Colonic mucosa (tissue), 4 donors: Measurements from ENCODE around the gene PML. TPM values are rescaled to one million over a fixed set of nuclear protein-coding genes. Genes with fewer than 3 reads are reported as not detected.
A peak's percentile ranks its signal among the peaks of the same experiment; 100 is the strongest.

Experiments used
- DNase-seq: peaks from one replicate; pipeline ENCODE4 v3.0.0-alpha.2; 2020
- H3K27ac ChIP-seq: fragments of 200-600 bp; one replicate; pipeline ENCODE4 v1.8.0; 2021
- H3K27me3 ChIP-seq: fragments of 200-600 bp; one replicate; pipeline ENCODE4 v1.8.0; 2021
- H3K36me3 ChIP-seq: fragments of 200-600 bp; one replicate; pipeline ENCODE4 v1.8.0; 2021
- H3K4me1 ChIP-seq: fragments of 200-600 bp; one replicate; pipeline ENCODE4 v1.8.0; 2021; ENCODE audit warnings: mild to moderate bottlenecking
- H3K4me3 ChIP-seq: fragments of 200-600 bp; one replicate; pipeline ENCODE4 v1.8.0; 2021
- H3K9ac ChIP-seq, 2 donors: one replicate each; pipeline ENCODE4 v1.7.0; 2013; ENCODE audit warnings: control low read depth in 2 of 2, low read depth in 2 of 2, low read length in 2 of 2
- H3K9me3 ChIP-seq: fragments of 200-600 bp; one replicate; pipeline ENCODE4 v1.8.0; 2021
- intact Hi-C: fragments of 100-400 bp; cut with DNase I; formaldehyde crosslinking; loops from one replicate; pipeline ENCODE4 v1.14.1; 2022
- total RNA-seq, 2 donors: library from RNA; stranded (reverse); fragmentation: NEBNext Ultra II Directional in 1 of 2; extraction: Animal tissue kit (Norgen Biotek cat#: 25700) in 1 of 2; gene quantifications; one replicate each; pipeline ENCODE4 v1.2.1, GENCODE V29; 2021
- TF ChIP-seq, protein P1 (sequence below): fragments of 200-600 bp; IDR thresholded peaks from one replicate; pipeline ENCODE4 v1.8.0; 2022; ENCODE audit warnings: antibody characterized with exemption, mild to moderate bottlenecking
- donor health status: healthy.
- donor health status: DM: no; HTN: no; CAD: no.
- donor health status: DM: no; HTN: no; CAD: no.

Gene PML, protein sequence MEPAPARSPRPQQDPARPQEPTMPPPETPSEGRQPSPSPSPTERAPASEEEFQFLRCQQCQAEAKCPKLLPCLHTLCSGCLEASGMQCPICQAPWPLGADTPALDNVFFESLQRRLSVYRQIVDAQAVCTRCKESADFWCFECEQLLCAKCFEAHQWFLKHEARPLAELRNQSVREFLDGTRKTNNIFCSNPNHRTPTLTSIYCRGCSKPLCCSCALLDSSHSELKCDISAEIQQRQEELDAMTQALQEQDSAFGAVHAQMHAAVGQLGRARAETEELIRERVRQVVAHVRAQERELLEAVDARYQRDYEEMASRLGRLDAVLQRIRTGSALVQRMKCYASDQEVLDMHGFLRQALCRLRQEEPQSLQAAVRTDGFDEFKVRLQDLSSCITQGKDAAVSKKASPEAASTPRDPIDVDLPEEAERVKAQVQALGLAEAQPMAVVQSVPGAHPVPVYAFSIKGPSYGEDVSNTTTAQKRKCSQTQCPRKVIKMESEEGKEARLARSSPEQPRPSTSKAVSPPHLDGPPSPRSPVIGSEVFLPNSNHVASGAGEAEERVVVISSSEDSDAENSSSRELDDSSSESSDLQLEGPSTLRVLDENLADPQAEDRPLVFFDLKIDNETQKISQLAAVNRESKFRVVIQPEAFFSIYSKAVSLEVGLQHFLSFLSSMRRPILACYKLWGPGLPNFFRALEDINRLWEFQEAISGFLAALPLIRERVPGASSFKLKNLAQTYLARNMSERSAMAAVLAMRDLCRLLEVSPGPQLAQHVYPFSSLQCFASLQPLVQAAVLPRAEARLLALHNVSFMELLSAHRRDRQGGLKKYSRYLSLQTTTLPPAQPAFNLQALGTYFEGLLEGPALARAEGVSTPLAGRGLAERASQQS
- total RNA-seq = 10 to 100 TPM; 27.0 to 31.3 TPM

DNA sequence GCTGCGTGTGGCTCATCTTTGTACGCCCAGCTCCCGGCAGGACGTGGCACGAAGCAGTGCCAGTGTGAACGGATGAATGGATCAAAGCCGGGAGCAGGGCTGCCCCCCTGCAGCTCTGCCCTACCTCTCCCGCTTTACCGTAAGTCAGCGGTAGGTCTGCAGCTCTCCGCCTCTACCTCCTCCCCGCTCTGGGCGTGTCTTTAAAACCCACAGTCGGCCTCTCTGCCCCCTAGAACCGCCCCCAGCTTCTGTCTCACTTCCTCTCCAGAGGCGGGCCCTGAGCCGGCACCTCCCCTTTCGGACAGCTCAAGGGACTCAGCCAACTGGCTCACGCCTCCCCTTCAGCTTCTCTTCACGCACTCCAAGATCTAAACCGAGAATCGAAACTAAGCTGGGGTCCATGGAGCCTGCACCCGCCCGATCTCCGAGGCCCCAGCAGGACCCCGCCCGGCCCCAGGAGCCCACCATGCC is at the start of gene PML:
PML (plus strand) TSS at position 304 of the 471 bp plus-strand sequence; CDS start at position 401, 97 bp downstream.
- DNase-seq = peak; percentile 98
- H3K9ac ChIP-seq = peak within 1 kb of the TSS; percentile 81 to 93
- peak within 1 kb of the TSS; percentile 68 for H3K4me3 ChIP-seq
- H3K36me3 ChIP-seq = no peaks in the 10 kb centered on the region
- peaks cover 16% of the 10 kb centered on the region for H3K4me1 ChIP-seq
- intact Hi-C loops = no loop called here
- H3K27ac ChIP-seq = peak within 1 kb of the TSS; percentile 81
- no peaks in the 10 kb centered on the region for H3K9me3 ChIP-seq
- H3K27me3 ChIP-seq = no peaks in the 10 kb centered on the region
- TF ChIP-seq, protein P1, sequence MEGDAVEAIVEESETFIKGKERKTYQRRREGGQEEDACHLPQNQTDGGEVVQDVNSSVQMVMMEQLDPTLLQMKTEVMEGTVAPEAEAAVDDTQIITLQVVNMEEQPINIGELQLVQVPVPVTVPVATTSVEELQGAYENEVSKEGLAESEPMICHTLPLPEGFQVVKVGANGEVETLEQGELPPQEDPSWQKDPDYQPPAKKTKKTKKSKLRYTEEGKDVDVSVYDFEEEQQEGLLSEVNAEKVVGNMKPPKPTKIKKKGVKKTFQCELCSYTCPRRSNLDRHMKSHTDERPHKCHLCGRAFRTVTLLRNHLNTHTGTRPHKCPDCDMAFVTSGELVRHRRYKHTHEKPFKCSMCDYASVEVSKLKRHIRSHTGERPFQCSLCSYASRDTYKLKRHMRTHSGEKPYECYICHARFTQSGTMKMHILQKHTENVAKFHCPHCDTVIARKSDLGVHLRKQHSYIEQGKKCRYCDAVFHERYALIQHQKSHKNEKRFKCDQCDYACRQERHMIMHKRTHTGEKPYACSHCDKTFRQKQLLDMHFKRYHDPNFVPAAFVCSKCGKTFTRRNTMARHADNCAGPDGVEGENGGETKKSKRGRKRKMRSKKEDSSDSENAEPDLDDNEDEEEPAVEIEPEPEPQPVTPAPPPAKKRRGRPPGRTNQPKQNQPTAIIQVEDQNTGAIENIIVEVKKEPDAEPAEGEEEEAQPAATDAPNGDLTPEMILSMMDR = no peak

DNA sequence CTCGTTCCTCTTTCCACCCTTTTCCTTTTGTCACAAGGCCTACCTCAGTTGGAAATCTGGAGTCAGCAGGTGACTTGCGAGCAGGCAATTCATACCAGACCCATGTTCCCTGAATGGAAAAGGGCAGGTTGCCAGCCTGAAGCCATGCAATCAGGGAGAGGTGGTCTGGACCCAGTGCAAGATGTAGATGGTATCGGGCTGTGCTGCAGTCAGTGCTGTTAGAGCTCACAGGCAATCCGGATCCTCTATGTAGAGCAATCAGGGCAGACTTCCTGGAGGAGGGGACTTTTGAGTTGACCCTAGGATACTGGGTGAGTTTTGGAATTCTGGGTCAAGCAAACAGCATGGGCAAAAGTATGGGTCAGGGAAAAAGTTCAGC is 49.4 kb upstream of the PML start:
- Histone ChIP-seq H3K27me3 (no peaks in the 10 kb centered on the region), H3K4me1 (no peaks in the 10 kb centered on the region), H3K9ac (no peak overlapping the region), H3K27ac (no peak overlapping the region), H3K9me3 (no peaks in the 10 kb centered on the region), H3K4me3 (no peak overlapping the region), H3K36me3 (no peaks in the 10 kb centered on the region)
- DNase-seq = no peak
- TF ChIP-seq, protein P1 = no peak
- intact Hi-C loops = no loop called here

DNA sequence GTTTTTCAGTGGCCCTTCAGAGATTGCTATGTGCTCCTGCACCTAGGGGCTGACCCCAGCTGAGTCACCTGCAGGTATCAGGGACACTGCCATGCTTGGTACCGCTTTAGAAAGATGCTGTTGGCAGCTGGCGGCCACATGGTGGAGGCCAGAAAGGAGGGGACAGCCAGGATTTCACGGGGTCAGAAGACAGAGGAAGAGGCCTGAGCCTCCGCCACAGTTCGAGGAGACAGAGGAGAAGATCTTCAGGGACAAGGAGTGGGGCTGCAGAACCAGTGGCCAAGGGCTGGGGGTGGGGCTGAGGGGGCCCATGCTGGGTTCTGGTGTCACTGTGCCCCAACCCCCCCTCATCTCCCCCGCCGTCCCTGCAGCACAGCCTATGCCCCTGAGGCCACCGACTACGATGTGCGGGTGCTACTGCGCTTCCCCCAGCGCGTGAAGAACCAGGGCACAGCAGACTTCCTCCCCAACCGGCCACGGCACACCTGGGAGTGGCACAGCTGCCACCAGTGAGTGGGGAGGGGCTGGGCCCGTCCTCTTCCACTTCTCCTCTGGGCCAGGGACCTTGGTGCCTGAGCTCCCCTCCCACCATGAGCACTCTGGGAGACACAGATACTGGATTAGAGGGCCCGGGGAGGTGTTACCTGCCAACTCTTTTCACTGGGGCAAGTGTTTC is 48.3 kb upstream of the PML start:
- H3K9ac ChIP-seq = no peak overlapping the region
- no peak for DNase-seq
- TF ChIP-seq, protein P1 = no peak
- H3K9me3 ChIP-seq = no peaks in the 10 kb centered on the region
- H3K36me3 ChIP-seq = no peaks in the 10 kb centered on the region
- no peak overlapping the region for H3K27ac ChIP-seq
- no peaks in the 10 kb centered on the region for H3K27me3 ChIP-seq
- H3K4me3 ChIP-seq = no peak overlapping the region
- intact Hi-C loops = no loop called here
- no peaks in the 10 kb centered on the region for H3K4me1 ChIP-seq

DNA sequence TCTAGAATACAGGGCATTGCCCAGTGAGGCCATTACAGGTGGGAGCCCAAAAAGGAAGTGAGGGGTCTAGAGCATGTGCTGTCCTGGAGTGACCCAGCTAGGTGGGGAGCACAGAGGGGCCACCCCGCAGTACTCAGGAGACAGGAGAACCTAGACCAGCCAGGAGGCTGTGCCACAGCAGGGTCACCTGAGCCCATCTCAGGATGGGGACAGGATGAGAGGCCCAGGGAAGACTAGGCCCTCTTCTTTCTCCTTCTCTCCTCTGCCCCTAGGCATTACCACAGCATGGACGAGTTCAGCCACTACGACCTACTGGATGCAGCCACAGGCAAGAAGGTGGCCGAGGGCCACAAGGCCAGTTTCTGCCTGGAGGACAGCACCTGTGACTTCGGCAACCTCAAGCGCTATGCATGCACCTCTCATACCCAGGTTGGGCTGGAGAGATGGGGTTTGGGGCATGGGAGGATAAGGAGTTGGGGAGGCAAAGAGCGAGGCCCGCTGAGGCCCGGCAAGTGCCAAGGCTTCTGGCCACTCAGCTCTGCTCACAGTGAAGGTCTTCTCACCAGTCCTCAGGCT is 47.6 kb upstream of the PML start:
- no peak overlapping the region for H3K9ac ChIP-seq
- H3K36me3 ChIP-seq = no peaks in the 10 kb centered on the region
- intact Hi-C loops = no loop called here
- TF ChIP-seq, protein P1 = no peak
- H3K9me3 ChIP-seq = no peaks in the 10 kb centered on the region
- H3K27ac ChIP-seq = no peak overlapping the region
- DNase-seq = no peak
- H3K4me3 ChIP-seq = no peak overlapping the region
- H3K4me1 ChIP-seq = peaks cover 3% of the 10 kb centered on the region
- no peaks in the 10 kb centered on the region for H3K27me3 ChIP-seq

DNA sequence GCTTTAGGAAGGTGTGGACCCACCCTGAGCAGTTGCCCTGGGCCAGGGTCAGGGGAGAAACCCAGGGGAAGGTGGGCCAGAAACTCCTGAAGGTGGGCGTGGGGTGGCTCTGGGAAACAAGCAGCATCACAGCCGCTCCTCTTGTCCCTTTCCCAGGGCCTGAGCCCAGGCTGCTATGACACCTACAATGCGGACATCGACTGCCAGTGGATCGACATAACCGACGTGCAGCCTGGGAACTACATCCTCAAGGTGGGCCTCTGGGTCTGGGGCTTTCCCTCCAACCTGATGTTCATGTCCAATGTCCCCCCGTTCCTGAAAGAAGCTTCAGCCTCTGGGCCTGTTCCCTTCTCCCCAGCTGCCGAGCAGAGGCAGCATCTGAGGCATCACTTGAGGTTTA is 46.9 kb upstream of the PML start:
- no peaks in the 10 kb centered on the region for H3K27me3 ChIP-seq
- H3K4me1 ChIP-seq = peaks cover 4% of the 10 kb centered on the region
- intact Hi-C loops = no loop called here
- no peak overlapping the region for H3K9ac ChIP-seq
- no peaks in the 10 kb centered on the region for H3K9me3 ChIP-seq
- no peak overlapping the region for H3K4me3 ChIP-seq
- TF ChIP-seq, protein P1 = no peak
- no peak overlapping the region for H3K27ac ChIP-seq
- no peaks in the 10 kb centered on the region for H3K36me3 ChIP-seq
- no peak for DNase-seq
